ENCODE data around the gene POTEC.
"Not testable (repeated sequence)": the region's sequence is repeated elsewhere in the genome, so short reads cannot be mapped to it uniquely, and the experiment has no call there.

Gene POTEC

GRCh38 chr18:14543446-14543964, at the start of gene POTEC:
Gene POTEC (minus strand): TSS chr18:14543600. CDS start chr18:14543146, 454 bp downstream.
- DNase-seq: not testable (repeated sequence)

- no peak for DNase-seq
These were observed 34.6 kb upstream of the POTEC start for GRCh38 chr18:14577971-14578370.

DNA sequence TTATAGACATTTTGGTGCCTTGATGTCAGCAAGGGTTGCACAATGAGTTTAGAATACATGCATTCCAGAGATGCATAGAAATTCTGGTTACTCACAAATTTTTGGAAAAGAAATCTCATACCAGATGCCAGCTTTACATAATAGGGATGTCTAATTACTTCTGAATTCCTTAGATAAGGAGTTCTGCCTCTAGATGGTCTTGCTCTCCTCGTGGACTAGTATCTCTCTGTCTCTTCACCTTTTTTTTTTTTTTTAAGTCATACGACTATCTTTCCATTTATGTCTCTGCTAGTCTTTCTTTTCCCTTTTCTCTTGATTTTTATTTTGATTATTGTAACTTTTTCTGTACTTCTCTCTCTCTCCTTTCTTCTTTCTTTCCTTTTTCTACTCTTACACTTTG, 16.1 kb upstream of the POTEC start:
- DNase-seq: not testable (repeated sequence)

GRCh38 chr18:14531659-14532058, 11.7 kb downstream of the POTEC start:
- not testable (repeated sequence) for DNase-seq

DNA sequence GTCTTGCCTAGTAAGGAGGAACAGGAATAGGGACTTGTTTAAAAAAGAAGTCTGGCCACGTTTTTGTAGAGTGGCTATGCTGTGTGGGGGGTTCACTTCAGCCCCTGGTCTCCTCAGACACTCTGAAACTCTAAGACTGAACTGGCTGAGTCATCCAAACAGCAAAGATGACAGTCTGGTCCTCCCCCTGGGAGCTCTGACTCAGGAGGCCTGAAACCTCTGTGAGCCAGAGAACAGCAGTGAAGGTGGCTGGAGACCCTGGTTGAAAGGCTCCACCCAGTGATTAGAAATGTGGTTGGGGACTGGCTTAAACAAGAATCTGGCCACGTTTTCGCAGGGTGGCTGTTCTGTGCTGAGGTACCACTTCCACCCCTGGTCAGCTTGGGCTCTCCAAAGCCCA, 32.7 kb downstream of the POTEC start:
- DNase-seq: not testable (repeated sequence)

DNA sequence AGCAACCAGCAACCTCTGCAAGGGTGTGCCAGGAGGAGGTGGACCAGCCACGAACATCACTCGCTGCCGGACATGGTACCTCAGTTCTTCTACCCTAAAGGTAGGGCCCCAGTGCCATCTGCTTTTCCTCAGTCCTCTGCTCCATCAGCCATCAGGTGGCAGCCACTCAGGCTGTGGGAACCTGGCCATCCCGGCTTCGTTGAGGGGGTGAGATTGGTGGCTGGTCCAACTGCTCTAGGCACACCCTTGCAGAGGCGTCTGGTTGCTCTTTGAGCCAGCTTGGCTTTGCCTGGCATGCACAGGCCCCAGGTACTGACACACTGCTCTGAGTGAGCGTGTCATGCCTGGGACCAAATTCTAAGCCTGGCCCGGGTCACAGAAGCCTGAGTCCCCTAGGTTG, 39.7 kb downstream of the POTEC start:
- not testable (repeated sequence) for DNase-seq

DNA sequence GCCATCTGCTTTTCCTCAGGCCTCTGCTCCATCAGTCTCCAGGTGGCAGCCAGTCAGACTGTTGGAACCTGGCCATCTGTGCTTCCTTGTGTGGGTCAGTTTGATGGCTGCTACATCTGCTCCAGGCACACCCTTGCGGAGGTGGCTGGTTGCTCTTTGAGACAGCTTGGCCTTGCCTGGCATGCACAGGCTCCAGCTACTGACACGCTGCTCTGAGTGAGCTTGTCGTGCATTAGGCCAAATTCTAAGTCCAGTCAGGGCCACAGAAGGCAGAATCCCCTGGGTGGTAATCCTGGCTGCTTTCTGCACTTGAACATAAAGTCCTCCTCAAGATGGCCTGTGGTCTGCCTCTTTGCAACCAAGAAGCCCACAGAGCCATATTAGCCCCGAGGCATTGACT, 41.5 kb downstream of the POTEC start:
- DNase-seq: not testable (repeated sequence)

DNA sequence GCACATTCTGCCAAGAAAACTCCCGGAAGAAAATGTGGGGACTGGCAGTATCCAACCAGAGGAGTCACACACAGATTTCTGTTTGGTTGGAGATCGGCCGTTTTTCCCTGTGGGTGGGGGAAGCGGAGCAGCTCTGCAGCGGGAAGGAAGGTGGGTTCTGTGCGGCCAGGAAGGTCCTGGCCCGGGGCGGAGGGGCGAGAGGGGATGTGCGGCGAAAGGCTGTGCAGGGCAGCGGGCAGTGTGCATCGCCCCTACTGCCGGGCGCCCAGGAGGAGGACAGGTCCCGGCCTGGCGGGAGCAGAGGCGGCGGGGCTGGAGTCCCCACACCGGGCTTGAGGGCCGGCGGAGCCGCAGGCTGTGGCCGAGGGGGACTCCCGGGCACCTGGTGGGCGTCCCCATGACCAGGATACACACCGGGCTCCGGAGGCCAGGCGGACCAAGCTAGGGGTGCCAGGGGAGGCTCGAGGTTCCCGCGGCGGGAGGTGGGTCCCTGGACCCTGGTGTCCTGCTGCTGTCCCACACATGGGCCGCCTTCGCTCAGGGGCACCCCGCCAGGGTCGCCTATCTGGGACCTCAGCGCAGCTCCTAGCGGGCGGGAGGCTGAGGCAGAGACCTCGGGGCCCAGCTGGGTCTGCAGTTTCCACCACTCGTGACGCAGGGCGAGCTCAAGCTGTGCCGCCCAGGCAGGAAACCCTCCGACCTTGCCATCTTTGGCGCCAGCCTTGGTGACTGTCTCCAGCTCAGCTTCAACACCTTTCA, 54.0 kb downstream of the POTEC start:
- DNase-seq: not testable (repeated sequence)

- not testable (repeated sequence) for DNase-seq
These were observed 54.6 kb downstream of the POTEC start for GRCh38 chr18:14488789-14489188.

GRCh38 chr18:14486926-14487580, 56.3 kb downstream of the POTEC start:
- DNase-seq: not testable (repeated sequence)

GRCh38 chr18:14479076-14479475, 64.3 kb downstream of the POTEC start:
- DNase-seq: not testable (repeated sequence)

- not testable (repeated sequence) for DNase-seq
These were observed 67.9 kb downstream of the POTEC start for GRCh38 chr18:14475520-14475919.

- DNase-seq: not testable (repeated sequence)
These were observed 68.6 kb downstream of the POTEC start for GRCh38 chr18:14474752-14475151.

DNA sequence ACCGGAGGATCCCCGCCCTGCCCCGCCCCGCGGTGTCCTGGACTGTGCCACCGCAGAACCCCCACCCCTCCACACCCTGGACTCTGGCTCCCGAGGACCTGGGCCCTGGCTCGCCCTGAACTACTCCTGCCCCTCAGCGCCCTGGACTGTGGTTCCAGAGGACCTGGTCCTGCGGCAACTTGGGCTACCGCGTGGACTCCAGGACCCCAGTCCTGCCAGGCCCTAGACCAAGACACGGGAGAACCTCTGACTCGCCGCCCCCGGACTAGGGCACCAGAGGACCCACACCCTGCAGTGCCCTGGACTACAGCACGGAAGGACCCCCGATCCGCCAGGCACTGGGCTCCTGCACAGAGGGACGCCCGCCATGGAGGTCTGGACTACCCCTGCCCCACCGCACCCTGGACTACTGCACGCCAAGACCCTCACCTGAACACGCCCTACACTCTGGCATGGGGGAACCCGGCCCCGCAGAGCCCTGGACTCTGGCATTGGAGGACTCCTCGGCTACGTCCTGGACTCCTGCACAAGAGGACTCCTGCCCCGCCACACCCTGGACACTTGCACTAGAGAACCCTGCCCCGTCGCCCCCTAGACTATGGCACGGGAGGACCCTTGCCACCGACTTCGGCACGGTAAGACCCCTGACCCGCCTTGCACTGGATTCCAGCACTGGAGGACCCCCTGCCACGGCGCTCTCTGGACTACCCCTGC, 69.2 kb downstream of the POTEC start:
- DNase-seq: not testable (repeated sequence)

- not testable (repeated sequence) for DNase-seq
These were observed 70.0 kb downstream of the POTEC start for GRCh38 chr18:14473250-14474006.

DNA sequence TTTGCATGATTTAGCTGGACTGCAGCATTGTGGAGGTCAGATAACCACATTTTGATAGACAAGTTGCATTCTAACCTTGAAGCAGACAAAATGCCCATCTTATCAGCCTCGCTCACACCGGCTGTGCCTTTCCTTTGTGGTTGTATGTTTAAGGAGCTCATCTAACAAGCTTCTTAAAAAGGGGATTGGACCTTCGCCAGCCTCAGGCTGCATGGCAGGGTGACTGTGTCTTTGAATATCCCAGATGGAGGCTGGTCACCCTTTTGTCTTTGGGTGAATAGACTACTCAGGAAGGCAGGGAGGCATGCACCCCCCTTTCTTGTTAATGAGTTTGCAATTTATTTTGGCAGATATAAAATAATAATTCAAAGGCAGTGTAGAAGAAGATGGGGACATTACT, 72.1 kb downstream of the POTEC start:
- DNase-seq: not testable (repeated sequence)

DNA sequence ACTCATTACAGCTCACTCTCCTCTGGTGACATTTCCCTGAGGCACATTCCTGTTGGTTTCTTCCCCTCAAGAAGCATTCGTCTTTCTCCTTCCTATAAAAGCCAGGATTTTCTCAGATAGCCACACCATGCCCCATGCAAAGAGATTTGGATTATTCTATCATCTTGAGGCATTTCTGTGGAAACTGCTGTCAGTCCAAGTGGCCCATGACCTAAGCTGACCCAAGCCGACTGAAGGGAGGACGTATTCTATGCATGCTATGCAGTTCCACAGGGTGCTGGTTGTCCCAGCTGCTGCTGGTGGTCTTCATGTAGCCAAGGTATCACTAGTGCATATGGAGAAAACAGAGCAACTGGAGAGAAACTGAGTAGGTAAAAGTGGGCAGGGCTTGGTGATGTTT, 73.0 kb downstream of the POTEC start:
- not testable (repeated sequence) for DNase-seq

- DNase-seq: not testable (repeated sequence)
These were observed 73.4 kb downstream of the POTEC start for GRCh38 chr18:14470046-14470445.

DNA sequence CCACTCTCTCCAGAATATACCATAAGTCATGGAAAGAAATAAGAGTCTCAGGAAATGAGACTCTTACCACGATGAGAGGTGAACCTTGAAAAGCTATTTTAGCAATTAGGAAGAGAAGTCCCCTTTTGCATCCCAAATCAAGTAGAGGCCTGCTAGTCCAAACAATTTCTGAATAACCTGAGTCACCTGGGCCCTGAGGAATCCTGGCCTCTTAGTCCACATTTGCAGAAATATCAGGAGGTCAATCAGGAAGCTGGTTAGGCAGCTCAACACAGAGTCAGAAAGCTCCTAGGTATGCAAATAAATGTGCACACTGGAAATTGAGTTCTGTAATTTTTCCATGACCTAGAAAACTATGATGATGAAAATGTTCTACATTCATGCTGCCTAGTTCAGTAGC, 77.4 kb downstream of the POTEC start:
- not testable (repeated sequence) for DNase-seq

Data from stimulated activated CD4-positive, alpha-beta T cell treated with anti-CD3 and anti-CD28 coated beads, Interleukin-12 subunit alpha, Interleukin-12 subunit beta, amount 100 ng/mL, for 4 hours (primary cell).